Motor neuron (in vitro differentiated cells): ENCODE results near the gene DUOX2. TPM values are rescaled to one million over a fixed set of nuclear protein-coding genes. Genes with fewer than 3 reads are reported as not detected.
A peak's percentile ranks its signal among the peaks of the same experiment; 100 is the strongest.
"Not testable (repeated sequence)": the region's sequence is repeated elsewhere in the genome, so short reads cannot be mapped to it uniquely, and the experiment has no call there.

Experiments
- ATAC-seq, 8 experiments: fragments of 200-7000 bp; cut with Tn5 transposase; replicated peaks in 6 of 8; 2 replicates each; pipeline ENCODE4 v1.8.0; 2021; ENCODE audit warnings: mild to moderate bottlenecking in 8 of 8, moderate library complexity in 8 of 8
- H3K27ac ChIP-seq, 2 donors: fragments of 250-450 bp; sonication (Bioruptor Pico); 2 replicates each; pipeline ENCODE4 v1.9.0; 2021; ENCODE audit warnings: antibody characterized with exemption in 2 of 2, mild to moderate bottlenecking in 2 of 2, moderate library complexity in 1 of 2
- H3K4me1 ChIP-seq, 2 donors: fragments of 250-450 bp; sonication (Bioruptor Pico); replicated peaks in 1 of 2; 2 replicates each; pipeline ENCODE4 v1.6.1; 2021; ENCODE audit warnings: antibody characterized with exemption in 2 of 2, mild to moderate bottlenecking in 2 of 2, moderate library complexity in 1 of 2
- H3K4me3 ChIP-seq, 5 donors: fragments of 250-450 bp; sonication (Bioruptor Pico); 2 replicates each; pipeline ENCODE4 v1.9.0; 2021; ENCODE audit warnings: antibody characterized with exemption in 5 of 5, mild to moderate bottlenecking in 5 of 5, moderate library complexity in 4 of 5
- WGBS, 10 experiments: fragments of 450-650 bp; shearing (Covaris generic); methylation state at CpG; one replicate each; pipeline ENCODE4 v1.0.0; 2022; 5-methylcytosine and 5-hydroxymethylcytosine counted together
- in situ Hi-C, 9 experiments: fragments of 400-800 bp; cut with MboI; loops; one replicate each; pipeline ENCODE4 v1.15.0; 2021; ENCODE audit warnings: low sequenced_read_pairs in 9 of 9, low pct_unique_long_range_greater_than_20kb in 2 of 9; ENCODE audit not compliant: unreplicated experiment in 9 of 9
- total RNA-seq, 8 experiments: library from RNA; unstranded; fragments of 300-600 nt; gene quantifications; 2 replicates each; pipeline versions ENCODE4 v1.2.3 to v1.2.4, GENCODE V29; 2022

Gene DUOX2
- total RNA-seq, 8 experiments from 2014 or later = under 0.01 to 1.4 (median 0.49) TPM; not detected in 1

DNA sequence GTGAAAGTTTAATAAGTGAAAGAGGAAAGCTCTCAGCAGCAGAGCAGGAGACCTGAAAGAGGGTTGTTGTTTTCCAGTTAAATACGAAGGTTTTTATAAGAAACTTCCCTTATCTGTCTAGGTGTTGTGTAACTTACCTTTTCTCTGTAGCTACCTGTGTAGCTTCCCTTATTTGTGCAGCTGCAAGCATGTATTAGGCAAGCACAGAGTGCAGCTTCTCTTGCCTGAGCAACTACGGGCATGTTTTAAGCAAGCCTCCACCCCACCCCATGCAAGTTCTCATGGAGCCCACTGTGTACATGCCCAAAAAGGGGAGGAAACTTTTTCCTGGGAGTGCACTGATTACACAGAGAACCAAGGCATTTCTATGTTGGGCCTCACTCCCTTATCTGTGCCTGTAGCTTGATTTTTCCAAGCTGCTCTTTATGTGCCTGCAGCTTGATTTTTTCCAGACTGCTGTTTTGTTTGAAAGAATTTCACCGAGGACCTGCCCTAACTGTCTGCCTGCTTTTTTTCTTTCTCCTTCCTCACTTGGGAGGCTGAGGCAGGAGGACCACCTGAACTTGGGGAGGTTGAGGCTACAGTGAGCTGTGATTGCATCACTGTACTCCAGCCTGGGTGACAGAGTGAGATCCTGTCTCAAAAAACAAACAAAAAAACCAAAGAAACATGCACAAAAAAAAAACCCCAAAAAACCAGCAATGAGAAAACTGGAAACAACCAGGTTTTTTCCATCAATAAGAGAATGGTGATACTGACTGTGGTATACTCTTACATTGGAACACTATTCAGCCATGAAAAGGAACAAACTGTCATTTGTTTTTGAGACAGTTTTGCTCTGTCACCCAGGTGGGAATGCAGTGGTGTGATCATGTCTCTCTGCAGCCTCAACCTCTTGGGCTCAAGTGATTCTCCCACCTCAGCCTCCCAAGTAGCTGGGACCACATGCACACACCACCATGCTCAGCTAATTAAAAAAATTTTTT is 55.0 kb downstream of the DUOX2 start:
- not testable (repeated sequence) for H3K4me1 ChIP-seq, H3K4me3 ChIP-seq, H3K27ac ChIP-seq
- peak in 1 of 8 experiments; percentile 49 for ATAC-seq
- in situ Hi-C loops = loop anchor here in 1 of 9 experiments (25.0 kb wide), 1 partner anchor 97 kb away; the partner anchor contains the start of gene TERB2
- 82 to 100% (median 92%) methylated on average over 2 to 3 of the region's 3 CpGs; no CpG with 5 or more reads in 5 of the 10 experiments for WGBS, 10 experiments

DNA sequence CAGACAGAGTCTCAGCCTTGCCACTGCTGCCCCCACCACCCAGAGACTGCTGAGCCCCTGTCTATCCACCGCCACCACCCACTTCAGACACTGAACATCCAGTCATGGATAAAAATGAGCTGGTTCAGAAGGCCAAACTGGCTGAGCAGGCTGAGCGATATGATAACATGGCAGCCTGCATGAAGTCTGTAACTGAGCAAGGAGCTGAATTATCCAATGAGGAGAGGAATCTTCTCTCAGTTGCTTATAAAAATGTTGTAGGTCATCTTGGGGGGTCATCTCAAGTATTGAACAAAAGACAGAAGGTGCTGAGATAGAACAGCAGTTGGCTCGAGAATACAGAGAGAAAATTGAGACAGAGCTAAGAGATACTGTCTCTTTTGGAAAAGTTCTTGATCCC is 61.3 kb downstream of the DUOX2 start:
- not testable (repeated sequence) for H3K4me3 ChIP-seq, H3K27ac ChIP-seq, H3K4me1 ChIP-seq, ATAC-seq
- in situ Hi-C loops = loop anchor here in 1 of 9 experiments (25.0 kb wide), 1 partner anchor 90 kb away; the partner anchor contains the start of gene TERB2
- WGBS, 10 experiments = 14 to 100% (median 100%) methylated on average over 1 to 2 of the region's 3 CpGs; no CpG with 5 or more reads in 2 of the 10 experiments

DNA sequence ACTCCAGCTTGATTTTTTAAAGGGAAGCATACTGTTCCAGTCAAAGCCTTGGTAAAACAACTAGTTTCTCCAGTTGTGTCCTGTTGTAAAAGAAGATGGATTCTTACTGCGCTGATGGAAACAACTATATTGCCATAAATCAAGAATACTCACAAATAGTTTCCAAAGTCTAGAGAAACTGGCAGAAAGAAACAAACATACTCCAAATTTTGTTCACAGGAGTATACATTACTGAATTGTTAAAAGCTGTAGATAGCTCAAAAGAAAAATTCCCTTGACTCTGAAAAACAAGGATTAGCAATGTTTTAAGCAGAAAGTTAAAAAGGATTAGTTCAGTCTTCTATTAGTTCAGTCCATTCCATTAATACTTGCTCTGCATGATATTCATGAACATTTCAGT is 63.4 kb downstream of the DUOX2 start:
- WGBS, 10 experiments = 100% methylated on average over 1 of the region's 1 CpG; no CpG with 5 or more reads in 3 of the 10 experiments
- Histone ChIP-seq H3K27ac (no peak overlapping the region), H3K4me3 (no peak overlapping the region), H3K4me1 (no peaks in the 10 kb centered on the region)
- no peak for ATAC-seq
- in situ Hi-C loops = loop anchor here in 1 of 9 experiments (25.0 kb wide), 1 partner anchor 88 kb away; the partner anchor contains the start of gene TERB2

DNA sequence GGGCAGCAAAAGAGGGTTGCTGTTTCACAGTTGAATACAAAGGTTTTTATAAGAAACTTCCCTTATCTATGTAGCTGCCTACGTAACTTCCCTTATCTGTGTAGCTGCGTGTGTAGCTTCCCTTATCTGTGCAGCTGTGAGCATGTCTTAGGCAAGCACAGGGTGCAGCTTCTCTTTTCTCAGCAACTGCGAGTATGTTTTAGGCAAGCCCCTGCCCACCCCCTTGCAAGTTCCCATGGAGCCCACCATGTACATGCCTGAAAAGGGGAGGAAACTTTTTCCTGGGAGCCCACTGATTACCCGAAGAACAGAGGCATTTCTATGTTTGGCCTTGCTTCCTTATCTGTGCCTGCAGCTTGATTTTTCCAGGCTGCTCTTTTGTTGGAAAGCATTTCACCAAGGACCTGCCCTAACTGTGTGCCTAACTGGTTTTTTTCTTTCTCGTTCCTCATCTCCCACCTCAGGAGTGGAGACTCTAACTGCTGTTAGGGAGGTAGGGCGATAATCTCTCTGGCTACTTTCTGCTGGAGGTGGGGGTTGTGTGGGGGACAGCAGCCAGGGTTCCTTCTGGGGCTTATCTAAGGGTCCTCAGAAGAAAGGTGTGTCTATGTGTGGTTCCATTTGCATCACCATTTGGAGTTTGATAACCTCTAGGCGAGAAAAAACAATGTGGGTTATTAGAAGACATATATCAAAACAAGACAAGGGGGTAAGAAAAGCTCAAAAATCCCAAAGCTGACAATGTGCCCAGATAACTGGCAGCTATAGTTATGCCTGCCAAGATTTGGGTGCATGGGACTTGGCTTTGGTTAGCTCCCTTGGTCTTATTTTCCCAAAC is 65.0 kb downstream of the DUOX2 start:
- Histone ChIP-seq H3K4me3 (no peak overlapping the region), H3K27ac (no peak overlapping the region), H3K4me1 (no peaks in the 10 kb centered on the region)
- no peak for ATAC-seq
- WGBS, 10 experiments = 70 to 100% (median 93%) methylated on average over 1 to 4 of the region's 7 CpGs; no CpG with 5 or more reads in 3 of the 10 experiments
- in situ Hi-C loops = loop anchor here in 1 of 9 experiments (25.0 kb wide), 1 partner anchor 187 kb away; no protein-coding TSS in a partner anchor

DNA sequence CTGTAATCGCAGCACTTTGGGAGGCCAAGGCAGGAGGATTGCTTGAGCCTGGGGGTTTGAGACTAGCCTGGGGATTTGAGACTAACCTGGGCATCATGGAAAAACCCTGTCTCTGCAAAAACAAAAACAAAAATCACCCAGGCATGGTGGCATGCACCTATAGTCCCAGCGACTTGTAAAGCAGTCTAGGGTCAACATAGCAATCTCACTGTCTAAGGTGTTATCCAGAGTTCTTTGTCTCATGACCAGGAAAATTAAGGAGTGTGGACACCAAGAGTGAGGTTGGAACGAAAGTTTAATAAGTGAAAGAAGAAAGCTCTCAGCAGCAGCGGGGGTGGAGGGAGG is 65.6 kb downstream of the DUOX2 start:
- 89 to 100% (median 93%) methylated on average over 1 to 4 of the region's 4 CpGs; no CpG with 5 or more reads in 3 of the 10 experiments for WGBS, 10 experiments
- not testable (repeated sequence) for H3K4me3 ChIP-seq, H3K4me1 ChIP-seq, H3K27ac ChIP-seq, ATAC-seq
- in situ Hi-C loops = loop anchor here in 1 of 9 experiments (25.0 kb wide), 1 partner anchor 186 kb away; no protein-coding TSS in a partner anchor

DNA sequence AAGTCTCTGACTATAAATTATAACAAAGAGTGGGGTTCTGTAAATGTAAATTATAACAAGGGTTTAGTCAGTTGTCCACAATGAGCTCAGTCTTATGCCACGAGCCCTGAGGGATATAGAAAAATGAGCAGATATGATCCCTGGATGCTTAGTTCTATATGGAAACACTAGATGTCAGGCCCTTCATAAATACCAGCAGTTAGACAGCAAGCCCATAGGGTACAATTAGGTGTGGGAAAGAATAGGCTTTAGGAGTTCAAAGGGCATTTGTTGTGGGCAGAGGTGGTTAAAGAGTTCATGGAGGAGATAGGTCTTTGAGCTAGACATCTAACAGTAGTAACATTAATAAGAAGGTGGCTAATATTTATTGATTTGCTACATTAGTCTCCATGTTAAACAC is 69.7 kb downstream of the DUOX2 start:
- H3K4me1 ChIP-seq, H3K4me3 ChIP-seq, H3K27ac ChIP-seq, ATAC-seq: not testable (repeated sequence)
- no CpG with 5 or more reads among the region's 1 CpG for WGBS, 10 experiments
- in situ Hi-C loops = loop anchor here in 1 of 9 experiments (25.0 kb wide), 1 partner anchor 182 kb away; no protein-coding TSS in a partner anchor

DNA sequence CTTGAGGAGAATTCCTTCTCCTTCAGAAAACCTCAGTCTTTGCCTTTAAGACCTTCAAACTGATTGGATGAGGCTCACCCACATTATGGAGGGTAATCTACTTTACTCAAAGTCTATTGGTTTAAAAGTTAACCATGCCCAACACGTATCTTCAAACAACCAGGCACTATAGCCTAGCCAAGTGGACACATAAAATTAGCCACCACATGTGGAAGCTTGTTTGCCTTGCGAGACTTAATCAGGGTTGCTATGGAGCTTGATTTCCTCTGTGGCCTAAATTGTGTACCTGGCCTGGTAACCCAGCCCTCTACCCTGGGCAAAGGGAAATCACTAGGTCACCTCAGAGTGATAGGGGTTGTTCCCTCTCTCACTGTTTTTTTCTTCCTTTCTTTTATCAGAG is 71.1 kb downstream of the DUOX2 start:
- WGBS, 10 experiments = no CpG with 5 or more reads among the region's 2 CpGs
- H3K4me1 ChIP-seq, H3K4me3 ChIP-seq, H3K27ac ChIP-seq, ATAC-seq: not testable (repeated sequence)
- in situ Hi-C loops = loop anchor here in 1 of 9 experiments (25.0 kb wide), 1 partner anchor 181 kb away; no protein-coding TSS in a partner anchor

Other genes starting within 250 kb of the DUOX2 start
- under 1 TPM in 1 of 8 experiments, not detected in 7; 0.38 TPM for gene TERB2, start 157.5 kb downstream of the DUOX2 start, total RNA-seq
- gene SORD, start 91.0 kb downstream of the DUOX2 start, total RNA-seq = 10 to 100 TPM in 4 of 8 experiments, 1 to 10 TPM in 4; 3.5 to 24.5 (median 10.5) TPM
- under 1 TPM in 4 of 8 experiments, not detected in 4; 0.05 to 0.85 (median 0.33) TPM for gene DUOXA2, start 154 bp upstream of the DUOX2 start, total RNA-seq
- 1 to 10 TPM in 2 of 8 experiments, under 1 TPM in 4, not detected in 2; 0.05 to 3.3 (median 0.48) TPM for gene DUOXA1, start 15.7 kb upstream of the DUOX2 start, total RNA-seq
- 1 to 10 TPM in 7 of 8 experiments, under 1 TPM in 1; 0.72 to 3.0 (median 1.4) TPM for gene DUOX1, start 15.8 kb upstream of the DUOX2 start, total RNA-seq
- gene SHF, start 73.8 kb upstream of the DUOX2 start, total RNA-seq = 10 to 100 TPM in 5 of 8 experiments, 1 to 10 TPM in 3; 1.0 to 38.7 (median 25.3) TPM
- 1 to 10 TPM in 1 of 8 experiments, under 1 TPM in 7; 0.04 to 1.5 (median 0.44) TPM for gene SLC28A2, start 138.1 kb upstream of the DUOX2 start, total RNA-seq